Activated B cell treated with CpG ODN at 0.5 μM for 24 hours (primary cell): Measurements from ENCODE around the gene RERE. TPM values are rescaled to one million over a fixed set of nuclear protein-coding genes. Genes with fewer than 3 reads are reported as not detected.

Source experiments
- ATAC-seq: fragments of 200-7000 bp; cut with Tn5 transposase; one replicate; pipeline ENCODE4 v1.10.0; 2021; ENCODE audit warnings: low read depth, mild to moderate bottlenecking, moderate library complexity
- CTCF ChIA-PET: fragments of 350-600 bp; sonication (Branson Sonifier 250); formaldehyde crosslinking; loops from one replicate; lab custom pipeline; 2021; ENCODE audit warnings: antibody characterized with exemption; lab: Charles Lee
- POLR2A ChIA-PET: fragments of 350-600 bp; sonication (Branson Sonifier 250); formaldehyde crosslinking; loops from one replicate; lab custom pipeline; 2021; ENCODE audit warnings: antibody characterized with exemption; lab: Charles Lee
- DNase-seq: peaks from one replicate; pipeline ENCODE4 v3.0.0; 2022
- H3K27ac Mint-ChIP-seq: one replicate; pipeline ENCODE4 v1.8.0; 2020; ENCODE audit warnings: mixed read lengths
- H3K27me3 Mint-ChIP-seq: one replicate; pipeline ENCODE4 v1.8.0; 2021; ENCODE audit warnings: mixed read lengths
- H3K36me3 Mint-ChIP-seq: one replicate; pipeline ENCODE4 v1.8.0; 2021; ENCODE audit warnings: low read depth, mixed read lengths
- H3K4me1 Mint-ChIP-seq: one replicate; pipeline ENCODE4 v1.8.0; 2021; ENCODE audit warnings: mixed read lengths
- H3K4me3 Mint-ChIP-seq: one replicate; pipeline ENCODE4 v1.8.0; 2020; ENCODE audit warnings: mild to moderate bottlenecking, mixed read lengths
- H3K9me3 Mint-ChIP-seq: one replicate; pipeline ENCODE4 v1.8.0; 2020; ENCODE audit warnings: mixed read lengths
- CTCF ChIP-seq: fragments of 200-600 bp; IDR thresholded peaks from one replicate; pipeline ENCODE4 v1.8.0; 2022; ENCODE audit warnings: antibody characterized with exemption, mild to moderate bottlenecking
- intact Hi-C: fragments of 100-400 bp; cut with micrococcal nuclease; formaldehyde crosslinking; loops from one replicate; pipeline ENCODE4 v1.15.1; 2024
- total RNA-seq: library from RNA; stranded (reverse); gene quantifications from 2 replicates; pipeline ENCODE4 v1.2.3, GENCODE V29; 2022

The RERE gene
- total RNA-seq, 1 donor from 2014 or later, result 98.8 TPM

GRCh38 chr1:8370905-8371315 is 446.5 kb downstream of the RERE start:
- H3K36me3 Mint-ChIP-seq, result peaks cover 69% of the 10 kb centered on the region
- TF ChIP-seq CTCF, result no peak
- H3K4me1 Mint-ChIP-seq, result peaks cover 37% of the 10 kb centered on the region
- CTCF ChIA-PET, result interaction anchor here (0.9 to 1.4 kb wide), 2 partner anchors 9 to 356 kb away, joined by 3 read pairs; no protein-coding TSS in a partner anchor
- H3K9me3 Mint-ChIP-seq, result no peaks in the 10 kb centered on the region
- POLR2A ChIA-PET, result interaction anchor here (0.5 kb wide), 1 partner anchor 184 kb away, joined by 3 read pairs; no protein-coding TSS in a partner anchor
- intact Hi-C loops, result no loop called here
- no peak for ATAC-seq
- H3K27ac Mint-ChIP-seq, result no peak overlapping the region
- H3K27me3 Mint-ChIP-seq, result no peaks in the 10 kb centered on the region
- no peak overlapping the region for H3K4me3 Mint-ChIP-seq
- DNase-seq, result no peak

- no peak for DNase-seq
- Mint-ChIP-seq H3K4me3 (no peak overlapping the region), H3K36me3 (peaks cover 76% of the 10 kb centered on the region), H3K27ac (no peak overlapping the region), H3K9me3 (no peaks in the 10 kb centered on the region), H3K27me3 (no peaks in the 10 kb centered on the region), H3K4me1 (peaks cover 37% of the 10 kb centered on the region)
- TF ChIP-seq CTCF, result no peak
- POLR2A ChIA-PET, result interaction anchor here (0.5 kb wide), 1 partner anchor 184 kb away, joined by 3 read pairs; no protein-coding TSS in a partner anchor
- intact Hi-C loops, result no loop called here
- ATAC-seq, result no peak
- CTCF ChIA-PET, result interaction anchor here (1.4 kb wide), 1 partner anchor 10 kb away, joined by 3 read pairs; no protein-coding TSS in a partner anchor
Observed at GRCh38 chr1:8370046-8370881, 447.2 kb downstream of the RERE start.

- H3K4me1 Mint-ChIP-seq, result peaks cover 31% of the 10 kb centered on the region
- POLR2A ChIA-PET, result interaction anchor here (0.6 kb wide), 1 partner anchor 921 kb away, joined by 7 read pairs; no protein-coding TSS in a partner anchor
- no peak for ATAC-seq
- H3K27me3 Mint-ChIP-seq, result no peaks in the 10 kb centered on the region
- CTCF ChIA-PET, result no interaction called here
- H3K4me3 Mint-ChIP-seq, result no peak overlapping the region
- TF ChIP-seq CTCF, result no peak
- intact Hi-C loops, result no loop called here
- no peak overlapping the region for H3K27ac Mint-ChIP-seq
- H3K9me3 Mint-ChIP-seq, result no peaks in the 10 kb centered on the region
- H3K36me3 Mint-ChIP-seq, result peaks cover 76% of the 10 kb centered on the region
- no peak for DNase-seq
Observed at GRCh38 chr1:8368956-8369639, 448.3 kb downstream of the RERE start.

GRCh38 chr1:8367571-8368194 is 449.8 kb downstream of the RERE start:
- Mint-ChIP-seq H3K9me3 (no peaks in the 10 kb centered on the region), H3K27me3 (no peaks in the 10 kb centered on the region), H3K27ac (no peak overlapping the region), H3K4me1 (peaks cover 31% of the 10 kb centered on the region), H3K4me3 (no peak overlapping the region), H3K36me3 (peaks cover 77% of the 10 kb centered on the region)
- DNase-seq, result no peak
- intact Hi-C loops, result no loop called here
- ATAC-seq, result no peak
- ChIA-PET CTCF (interaction anchor here (0.9 to 1.2 kb wide), 3 partner anchors 18 to 337 kb away, joined by 3 read pairs; no protein-coding TSS in a partner anchor), POLR2A (no interaction called here)
- no peak for TF ChIP-seq CTCF
